AG04450 (cell line): Measurements from ENCODE around the gene EGF. TPM values are rescaled to one million over a fixed set of nuclear protein-coding genes. Genes with fewer than 3 reads are reported as not detected.

Source experiments
- CTCF ChIA-PET: fragments of 300-600, 350-600 bp; formaldehyde crosslinking; extraction: SDS; loops from one replicate; lab custom pipeline; 2022; ENCODE audit warnings: antibody characterized with exemption, inconsistent platforms; lab: Charles Lee
- POLR2A ChIA-PET: fragments of 350-600 bp; formaldehyde crosslinking; extraction: SDS; loops from one replicate; lab custom pipeline; 2021; ENCODE audit warnings: antibody characterized with exemption, inconsistent platforms; lab: Yijun Ruan, JAX
- DNase-seq: peaks from one replicate; pipeline ENCODE4 v3.0.0-alpha.2; 2011; ENCODE audit warnings: low read depth, low spot score
- H3K27ac ChIP-seq: one replicate; pipeline ENCODE4 v1.5.1; 2012; ENCODE audit warnings: low read depth, low read length, control low read depth
- H3K27me3 ChIP-seq: one replicate; pipeline ENCODE4 v1.6.0; 2012; ENCODE audit warnings: low read length; ENCODE audit not compliant: control insufficient read depth, insufficient read depth
- H3K4me3 ChIP-seq: 2 replicates; pipeline ENCODE4 v1.5.1; 2011; ENCODE audit warnings: mild to moderate bottlenecking, low read depth, low read length, control low read depth
- H3K9me3 ChIP-seq: 2 replicates; pipeline ENCODE4 v1.5.1; 2012; ENCODE audit warnings: low read length; ENCODE audit not compliant: control insufficient read depth, insufficient read depth
- CTCF ChIP-seq: IDR thresholded peaks from 2 replicates; pipeline ENCODE4 v1.5.1; 2011; ENCODE audit warnings: low read depth, low read length, control low read depth, inconsistent platforms
- polyA minus RNA-seq: library from RNA; depleted of rRNA, polyadenylated mRNA; stranded (reverse); fragments of >200 nt; gene quantifications from 2 replicates; pipeline ENCODE4 v1.2.3, GENCODE V29; 2011; rRNA and poly(A)+ RNA removed
- polyA plus RNA-seq: library from polyadenylated mRNA; depleted of rRNA; stranded (reverse); fragments of >200 nt; gene quantifications from 2 replicates; pipeline ENCODE4 v1.2.3, GENCODE V29; 2011; rRNA removed

The EGF gene
- polyA plus RNA-seq = 0.14 TPM in 2 replicates
- 0.18 and 0.30 TPM in 2 replicates for polyA minus RNA-seq

- no peak within 1 kb of the TSS for H3K4me3 ChIP-seq
- ChIA-PET CTCF (no interaction called here), POLR2A (no interaction called here)
- no peak for DNase-seq
- no peak within 1 kb of the TSS for H3K27ac ChIP-seq
- TF ChIP-seq CTCF = no peak
- H3K9me3 ChIP-seq = no peaks in the 10 kb centered on the region
- no peaks in the 10 kb centered on the region for H3K27me3 ChIP-seq
Observed at GRCh38 chr4:109912706-109913595, at the start of gene EGF. Gene EGF (plus strand): TSS chr4:109912883. CDS start chr4:109913336, 453 bp downstream.

GRCh38 chr4:109864134-109864533 is 48.5 kb upstream of the EGF start:
- Histone ChIP-seq H3K27me3 (no peaks in the 10 kb centered on the region), H3K9me3 (no peaks in the 10 kb centered on the region), H3K4me3 (no peak overlapping the region), H3K27ac (no peak overlapping the region)
- ChIA-PET POLR2A (no interaction called here), CTCF (no interaction called here)
- DNase-seq = no peak
- no peak for TF ChIP-seq CTCF

- DNase-seq = no peak
- Histone ChIP-seq H3K27ac (no peak overlapping the region), H3K27me3 (no peaks in the 10 kb centered on the region), H3K4me3 (no peak overlapping the region), H3K9me3 (no peaks in the 10 kb centered on the region)
- TF ChIP-seq CTCF = no peak
- CTCF ChIA-PET = no interaction called here
- POLR2A ChIA-PET = no interaction called here
Observed at GRCh38 chr4:109870061-109870460, 42.6 kb upstream of the EGF start.

GRCh38 chr4:109872065-109872464 is 40.6 kb upstream of the EGF start:
- CTCF ChIA-PET = no interaction called here
- DNase-seq = no peak
- Histone ChIP-seq H3K27ac (no peak overlapping the region), H3K4me3 (no peak overlapping the region), H3K9me3 (no peaks in the 10 kb centered on the region), H3K27me3 (no peaks in the 10 kb centered on the region)
- TF ChIP-seq CTCF = no peak
- POLR2A ChIA-PET = no interaction called here

GRCh38 chr4:109872950-109873656 is 39.6 kb upstream of the EGF start:
- ChIA-PET CTCF (no interaction called here), POLR2A (no interaction called here)
- Histone ChIP-seq H3K9me3 (no peaks in the 10 kb centered on the region), H3K27ac (no peak overlapping the region), H3K4me3 (no peak overlapping the region), H3K27me3 (no peaks in the 10 kb centered on the region)
- no peak for DNase-seq
- no peak for TF ChIP-seq CTCF
